Astrocyte of the spinal cord (primary cell): ENCODE measurements around the gene TOP2B.

Experiments used
- DNase-seq: peaks from one replicate; pipeline ENCODE4 v3.0.0; 2011; ENCODE audit warnings: low read depth, low spot score
- H3K4me3 ChIP-seq: 2 replicates; pipeline ENCODE4 v1.5.1; 2011; ENCODE audit warnings: low read depth, mild to moderate bottlenecking, low read length, moderate library complexity
- in situ Hi-C: cut with HindIII; loops from 2 replicates; pipeline ENCODE4 v1.10.0; 2017; ENCODE audit warnings: low sequenced_read_pairs
- TF ChIP-seq, protein P1 (sequence below): IDR thresholded peaks from 2 replicates; pipeline ENCODE4 v1.5.1; 2012; ENCODE audit warnings: low read depth, mild to moderate bottlenecking, low read length, inconsistent platforms

TOP2B gene

DNA sequence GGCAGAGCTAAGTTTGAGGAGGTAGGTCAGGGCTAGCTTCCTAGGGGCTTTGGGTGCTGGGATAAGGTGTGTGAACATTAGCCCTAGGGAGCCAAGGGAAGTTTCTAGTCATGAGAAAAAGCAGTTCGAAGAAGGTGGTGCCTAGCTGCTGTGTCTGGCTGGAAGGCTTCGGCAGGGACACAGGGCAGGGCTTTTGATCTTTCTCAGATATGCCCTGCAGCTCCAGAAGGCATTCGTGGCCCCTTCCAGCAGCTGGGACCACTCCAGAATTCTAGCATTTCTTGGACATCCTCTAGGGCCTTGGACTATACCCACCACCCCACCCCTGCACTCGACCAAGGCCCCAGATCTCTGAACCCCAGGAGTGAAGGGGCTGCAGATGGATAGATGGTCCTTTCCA, 88.6 kb downstream of the TOP2B start:
- DNase-seq: no peak
- in situ Hi-C loops: no loop called here
- H3K4me3 ChIP-seq: no peak overlapping the region
- TF ChIP-seq, protein P1, sequence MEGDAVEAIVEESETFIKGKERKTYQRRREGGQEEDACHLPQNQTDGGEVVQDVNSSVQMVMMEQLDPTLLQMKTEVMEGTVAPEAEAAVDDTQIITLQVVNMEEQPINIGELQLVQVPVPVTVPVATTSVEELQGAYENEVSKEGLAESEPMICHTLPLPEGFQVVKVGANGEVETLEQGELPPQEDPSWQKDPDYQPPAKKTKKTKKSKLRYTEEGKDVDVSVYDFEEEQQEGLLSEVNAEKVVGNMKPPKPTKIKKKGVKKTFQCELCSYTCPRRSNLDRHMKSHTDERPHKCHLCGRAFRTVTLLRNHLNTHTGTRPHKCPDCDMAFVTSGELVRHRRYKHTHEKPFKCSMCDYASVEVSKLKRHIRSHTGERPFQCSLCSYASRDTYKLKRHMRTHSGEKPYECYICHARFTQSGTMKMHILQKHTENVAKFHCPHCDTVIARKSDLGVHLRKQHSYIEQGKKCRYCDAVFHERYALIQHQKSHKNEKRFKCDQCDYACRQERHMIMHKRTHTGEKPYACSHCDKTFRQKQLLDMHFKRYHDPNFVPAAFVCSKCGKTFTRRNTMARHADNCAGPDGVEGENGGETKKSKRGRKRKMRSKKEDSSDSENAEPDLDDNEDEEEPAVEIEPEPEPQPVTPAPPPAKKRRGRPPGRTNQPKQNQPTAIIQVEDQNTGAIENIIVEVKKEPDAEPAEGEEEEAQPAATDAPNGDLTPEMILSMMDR: no peak

- TF ChIP-seq, protein P1: no peak
- no peak overlapping the region for H3K4me3 ChIP-seq
- in situ Hi-C loops: no loop called here
- no peak for DNase-seq
Measured at GRCh38 chr3:25575001-25575400, 89.7 kb downstream of the TOP2B start.

DNA sequence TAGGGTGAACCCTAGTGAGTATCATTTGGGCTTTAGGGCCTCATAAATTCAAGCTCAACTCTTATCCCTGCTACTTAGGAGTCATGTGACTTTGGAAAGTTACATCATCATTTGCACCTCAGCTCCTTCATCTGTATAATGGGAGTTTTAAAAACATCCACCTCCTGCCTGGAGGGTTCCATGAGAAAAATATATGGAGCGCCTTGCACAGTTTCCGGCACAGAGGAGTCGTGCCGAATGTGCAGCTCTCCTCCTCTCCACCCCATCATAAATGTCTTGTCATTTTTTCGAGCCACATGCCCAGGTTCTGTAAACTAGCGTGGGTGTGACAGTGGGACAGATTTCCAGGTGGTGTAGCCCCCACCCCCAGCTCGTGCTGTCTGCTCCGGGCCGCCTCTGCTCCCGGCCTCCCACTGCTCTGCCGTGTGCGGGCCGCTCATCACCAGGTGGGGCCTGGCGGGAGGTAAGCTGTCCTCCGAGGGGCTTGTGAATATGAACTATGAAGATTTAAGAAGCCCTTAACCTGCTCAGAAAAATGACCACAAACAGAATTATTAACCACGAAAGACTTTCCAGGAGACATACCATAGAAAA, 90.4 kb downstream of the TOP2B start:
- TF ChIP-seq, protein P1: no peak
- in situ Hi-C loops: no loop called here
- H3K4me3 ChIP-seq: no peak overlapping the region
- DNase-seq: no peak

DNA sequence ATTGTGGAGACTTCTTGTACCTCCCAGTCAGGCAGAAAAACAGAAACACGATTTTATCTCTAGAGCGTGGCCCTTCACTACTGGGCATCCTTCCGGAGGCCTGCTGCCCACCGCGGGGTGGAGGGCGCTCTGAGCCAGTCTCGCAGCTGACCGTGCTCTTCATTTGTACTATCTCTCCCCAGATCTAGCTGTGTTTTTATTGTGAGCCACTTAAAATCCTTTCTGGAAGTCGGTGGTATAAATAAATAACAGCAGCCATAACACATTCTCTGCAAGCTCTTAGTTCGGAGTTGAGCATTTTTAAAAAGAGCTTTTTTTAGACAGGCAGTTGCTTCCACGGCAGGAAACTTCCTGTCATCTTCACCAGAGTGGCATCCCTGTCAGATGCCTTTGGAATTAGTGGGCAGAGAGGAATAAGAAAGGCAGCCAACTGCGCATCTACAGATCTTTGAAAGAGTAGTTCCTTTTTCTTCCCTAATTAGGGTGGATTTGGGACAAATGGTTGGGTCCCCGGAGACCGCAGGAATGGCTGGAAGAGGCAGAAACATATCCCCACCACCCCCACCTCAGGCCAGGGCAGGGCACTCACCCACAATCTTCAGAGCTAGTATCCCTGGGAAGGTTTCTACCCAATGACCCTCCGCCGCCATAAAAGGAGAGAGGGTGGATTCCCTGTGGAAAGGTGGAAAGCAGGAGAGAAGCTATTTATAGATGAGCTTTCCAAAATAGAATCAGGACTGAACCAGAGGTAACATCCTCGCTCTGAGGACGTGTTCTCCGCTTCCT, 91.1 kb downstream of the TOP2B start:
- H3K4me3 ChIP-seq: no peak overlapping the region
- DNase-seq: peak; percentile 71
- in situ Hi-C loops: no loop called here

GRCh38 chr3:25572919-25573385, 91.8 kb downstream of the TOP2B start:
- in situ Hi-C loops: no loop called here
- TF ChIP-seq, protein P1: no peak

More for the DNA sequence above, 91.1 kb downstream of the TOP2B start:
- TF ChIP-seq, protein P1: no peak

GRCh38 chr3:25572336-25572735, 92.4 kb downstream of the TOP2B start:
- in situ Hi-C loops: no loop called here
- H3K4me3 ChIP-seq: no peak overlapping the region
- TF ChIP-seq, protein P1: no peak
- no peak for DNase-seq

More at GRCh38 chr3:25572919-25573385, 91.8 kb downstream of the TOP2B start:
- no peak overlapping the region for H3K4me3 ChIP-seq
- DNase-seq: peak; percentile 65
